Measurements from ENCODE around the gene PIK3CD. TPM values are rescaled to one million over a fixed set of nuclear protein-coding genes. Genes with fewer than 3 reads are reported as not detected.

PIK3CD gene
- total and polyA plus RNA-seq, 2 experiments from 2014 or later = 6.6 to 32.1 TPM

GRCh38 chr1:9731561-9731960, 80.0 kb downstream of the PIK3CD start:
- TF ChIP-seq, protein P1, sequence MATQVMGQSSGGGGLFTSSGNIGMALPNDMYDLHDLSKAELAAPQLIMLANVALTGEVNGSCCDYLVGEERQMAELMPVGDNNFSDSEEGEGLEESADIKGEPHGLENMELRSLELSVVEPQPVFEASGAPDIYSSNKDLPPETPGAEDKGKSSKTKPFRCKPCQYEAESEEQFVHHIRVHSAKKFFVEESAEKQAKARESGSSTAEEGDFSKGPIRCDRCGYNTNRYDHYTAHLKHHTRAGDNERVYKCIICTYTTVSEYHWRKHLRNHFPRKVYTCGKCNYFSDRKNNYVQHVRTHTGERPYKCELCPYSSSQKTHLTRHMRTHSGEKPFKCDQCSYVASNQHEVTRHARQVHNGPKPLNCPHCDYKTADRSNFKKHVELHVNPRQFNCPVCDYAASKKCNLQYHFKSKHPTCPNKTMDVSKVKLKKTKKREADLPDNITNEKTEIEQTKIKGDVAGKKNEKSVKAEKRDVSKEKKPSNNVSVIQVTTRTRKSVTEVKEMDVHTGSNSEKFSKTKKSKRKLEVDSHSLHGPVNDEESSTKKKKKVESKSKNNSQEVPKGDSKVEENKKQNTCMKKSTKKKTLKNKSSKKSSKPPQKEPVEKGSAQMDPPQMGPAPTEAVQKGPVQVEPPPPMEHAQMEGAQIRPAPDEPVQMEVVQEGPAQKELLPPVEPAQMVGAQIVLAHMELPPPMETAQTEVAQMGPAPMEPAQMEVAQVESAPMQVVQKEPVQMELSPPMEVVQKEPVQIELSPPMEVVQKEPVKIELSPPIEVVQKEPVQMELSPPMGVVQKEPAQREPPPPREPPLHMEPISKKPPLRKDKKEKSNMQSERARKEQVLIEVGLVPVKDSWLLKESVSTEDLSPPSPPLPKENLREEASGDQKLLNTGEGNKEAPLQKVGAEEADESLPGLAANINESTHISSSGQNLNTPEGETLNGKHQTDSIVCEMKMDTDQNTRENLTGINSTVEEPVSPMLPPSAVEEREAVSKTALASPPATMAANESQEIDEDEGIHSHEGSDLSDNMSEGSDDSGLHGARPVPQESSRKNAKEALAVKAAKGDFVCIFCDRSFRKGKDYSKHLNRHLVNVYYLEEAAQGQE (IDR thresholded peaks at IDR 0.05; ENCODE audit: unreplicated experiment) = no peak
- TF ChIP-seq ZNF114 (CRISPR knock-in tag; IDR thresholded peaks at IDR 0.05) = no peak
- TF ChIP-seq EZH2phosphoT487 (IDR thresholded peaks at IDR 0.05; ENCODE audit: unreplicated experiment) = no peak
- TF ChIP-seq, protein P2, sequence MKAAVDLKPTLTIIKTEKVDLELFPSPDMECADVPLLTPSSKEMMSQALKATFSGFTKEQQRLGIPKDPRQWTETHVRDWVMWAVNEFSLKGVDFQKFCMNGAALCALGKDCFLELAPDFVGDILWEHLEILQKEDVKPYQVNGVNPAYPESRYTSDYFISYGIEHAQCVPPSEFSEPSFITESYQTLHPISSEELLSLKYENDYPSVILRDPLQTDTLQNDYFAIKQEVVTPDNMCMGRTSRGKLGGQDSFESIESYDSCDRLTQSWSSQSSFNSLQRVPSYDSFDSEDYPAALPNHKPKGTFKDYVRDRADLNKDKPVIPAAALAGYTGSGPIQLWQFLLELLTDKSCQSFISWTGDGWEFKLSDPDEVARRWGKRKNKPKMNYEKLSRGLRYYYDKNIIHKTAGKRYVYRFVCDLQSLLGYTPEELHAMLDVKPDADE (IDR thresholded peaks at IDR 0.05) = no peak
- TF ChIP-seq, protein P3, sequence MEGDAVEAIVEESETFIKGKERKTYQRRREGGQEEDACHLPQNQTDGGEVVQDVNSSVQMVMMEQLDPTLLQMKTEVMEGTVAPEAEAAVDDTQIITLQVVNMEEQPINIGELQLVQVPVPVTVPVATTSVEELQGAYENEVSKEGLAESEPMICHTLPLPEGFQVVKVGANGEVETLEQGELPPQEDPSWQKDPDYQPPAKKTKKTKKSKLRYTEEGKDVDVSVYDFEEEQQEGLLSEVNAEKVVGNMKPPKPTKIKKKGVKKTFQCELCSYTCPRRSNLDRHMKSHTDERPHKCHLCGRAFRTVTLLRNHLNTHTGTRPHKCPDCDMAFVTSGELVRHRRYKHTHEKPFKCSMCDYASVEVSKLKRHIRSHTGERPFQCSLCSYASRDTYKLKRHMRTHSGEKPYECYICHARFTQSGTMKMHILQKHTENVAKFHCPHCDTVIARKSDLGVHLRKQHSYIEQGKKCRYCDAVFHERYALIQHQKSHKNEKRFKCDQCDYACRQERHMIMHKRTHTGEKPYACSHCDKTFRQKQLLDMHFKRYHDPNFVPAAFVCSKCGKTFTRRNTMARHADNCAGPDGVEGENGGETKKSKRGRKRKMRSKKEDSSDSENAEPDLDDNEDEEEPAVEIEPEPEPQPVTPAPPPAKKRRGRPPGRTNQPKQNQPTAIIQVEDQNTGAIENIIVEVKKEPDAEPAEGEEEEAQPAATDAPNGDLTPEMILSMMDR (conservative IDR thresholded peaks at IDR 0.05; ENCODE audit: low read depth in 2 of 2) = no peak
- no peak overlapping the region for H3K4me3 ChIP-seq
- peaks cover 37% of the 10 kb centered on the region for H3K36me3 ChIP-seq (ENCODE audit: insufficient read depth)
- Mint-ChIP-seq H3K36me3 (ENCODE audit: low read depth) (peaks cover 85% of the 10 kb centered on the region), H3K27ac (no peak overlapping the region), H3K9me3 (peaks cover 6% of the 10 kb centered on the region; the same call in 1 of the 3 replicates), H3K4me1 (no peaks in the 10 kb centered on the region; the same call in 2 of the 3 replicates), H3K27me3 (ENCODE audit: insufficient read depth, low read depth, poor library complexity) (peaks cover 23% of the 10 kb centered on the region), H3K4me3 (no peak overlapping the region)
- H2AFZ ChIP-seq = no peak overlapping the region
- ATAC-seq (no peak), DNase-seq (ENCODE audit: low spot score) (no peak)
- no peaks in the 10 kb centered on the region for H3K9me2 ChIP-seq (ENCODE audit: insufficient read depth)
- no peaks in the 10 kb centered on the region for H3K79me2 ChIP-seq (replicated peaks; ENCODE audit: insufficient read depth)
- H3K4me1 ChIP-seq (ENCODE audit: insufficient read depth) = no peaks in the 10 kb centered on the region
- H3K27ac ChIP-seq (ENCODE audit: low read depth) = no peak overlapping the region
- no peaks in the 10 kb centered on the region; the same call in 1 of the 2 replicates for H4K20me1 ChIP-seq (replicated peaks; ENCODE audit: insufficient read depth)
- H3K4me2 ChIP-seq = no peak overlapping the region
- H3F3A ChIP-seq (replicated peaks; ENCODE audit: low read depth) = peaks cover 3% of the 10 kb centered on the region; the same call in 1 of the 2 replicates
- no peaks in the 10 kb centered on the region for H3K27me3 ChIP-seq (ENCODE audit: insufficient read depth)

DNA sequence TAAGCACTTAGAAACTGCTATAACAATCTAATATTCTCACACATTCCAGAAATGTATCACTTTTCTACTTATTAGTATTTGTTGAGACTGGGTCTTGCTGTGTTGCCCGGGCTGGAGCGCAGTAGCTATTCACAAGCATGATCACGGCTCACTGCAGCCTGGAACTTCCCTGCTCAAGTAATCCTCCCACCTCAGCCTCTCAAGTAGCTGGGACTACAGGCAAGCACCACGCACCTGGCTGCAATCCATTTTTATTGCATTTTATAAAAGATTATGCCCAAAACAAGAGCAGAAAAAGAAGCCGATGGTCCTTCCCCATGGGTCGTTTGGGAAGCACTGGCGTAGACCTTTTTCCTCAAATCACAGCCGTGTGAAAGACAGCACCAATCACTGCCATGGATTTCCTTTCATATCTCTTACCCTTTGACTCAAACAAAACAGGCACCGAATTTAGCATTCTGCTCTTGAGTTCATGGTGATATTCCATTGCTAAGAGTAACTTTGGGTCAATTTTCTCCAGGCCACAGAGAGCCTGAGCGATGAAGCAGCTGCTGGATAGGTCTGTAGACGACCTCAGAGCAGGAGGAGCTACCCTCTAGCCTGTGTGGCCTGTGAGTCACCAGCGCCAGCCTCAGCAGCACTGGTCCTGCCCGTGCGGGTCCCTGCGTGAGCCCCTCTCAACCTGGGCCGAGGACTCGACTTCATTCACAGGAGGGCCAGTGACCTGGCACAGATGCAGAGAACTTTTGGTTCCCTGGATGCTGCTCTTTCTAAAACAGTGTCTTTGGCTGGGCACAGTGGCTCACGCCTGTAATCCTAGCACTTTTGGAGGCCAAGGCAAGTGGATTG, 80.8 kb downstream of the PIK3CD start:
- Histone ChIP-seq H3K27ac (ENCODE audit: low read depth) (no peak overlapping the region), H3K79me2 (replicated peaks; ENCODE audit: insufficient read depth) (no peaks in the 10 kb centered on the region), H3K27me3 (ENCODE audit: insufficient read depth) (no peaks in the 10 kb centered on the region), H3K4me3 (no peak overlapping the region), H3K9me2 (ENCODE audit: insufficient read depth) (no peaks in the 10 kb centered on the region), H3K4me2 (no peak overlapping the region), H3K4me1 (ENCODE audit: insufficient read depth) (no peaks in the 10 kb centered on the region), H2AFZ (no peak overlapping the region), H3F3A (replicated peaks; ENCODE audit: low read depth) (no peaks in the 10 kb centered on the region), H4K20me1 (replicated peaks; ENCODE audit: insufficient read depth) (no peaks in the 10 kb centered on the region; the same call in 1 of the 2 replicates), H3K36me3 (ENCODE audit: insufficient read depth) (peaks cover 37% of the 10 kb centered on the region)
- Mint-ChIP-seq H3K27me3 (ENCODE audit: insufficient read depth, low read depth, poor library complexity) (peaks cover 21% of the 10 kb centered on the region), H3K4me3 (no peak overlapping the region), H3K27ac (no peak overlapping the region), H3K4me1 (no peaks in the 10 kb centered on the region; the same call in 2 of the 3 replicates), H3K9me3 (peaks cover 6% of the 10 kb centered on the region; the same call in 1 of the 3 replicates), H3K36me3 (ENCODE audit: low read depth) (peaks cover 89% of the 10 kb centered on the region)
- DNase-seq (ENCODE audit: low spot score) = no peak
- ATAC-seq = no peak
- TF ChIP-seq POLR2AphosphoS5 (IDR thresholded peaks at IDR 0.05; ENCODE audit: low read depth) (no peak), NANOG (IDR thresholded peaks at IDR 0.05; ENCODE audit: borderline replicate concordance) (no peak)
- TF ChIP-seq, protein P2 (IDR thresholded peaks at IDR 0.05) = no peak
